ENCODE measurements around the gene USP1. TPM values are rescaled to one million over a fixed set of nuclear protein-coding genes. Genes with fewer than 3 reads are reported as not detected.

Gene USP1
- total RNA-seq, 2 donors from 2014 or later = 19.8 to 27.9 TPM

GRCh38 chr1:62494137-62494536 is 57.3 kb downstream of the USP1 start:
- Histone ChIP-seq H3K27ac (no peak overlapping the region), H3K9me3 (no peaks in the 10 kb centered on the region), H3K4me3 (no peak overlapping the region), H3K27me3 (replicated peaks; ENCODE audit: insufficient read depth) (no peaks in the 10 kb centered on the region), H3K4me1 (ENCODE audit: control insufficient read depth in 1 of 2, low read depth in 2 of 2) (no peaks in the 10 kb centered on the region), H3K36me3 (peaks cover 16% of the 10 kb centered on the region)
- ATAC-seq (ENCODE audit: insufficient number of reproducible peaks, low FRiP score, low read depth) (no peak), DNase-seq (ENCODE audit: low spot score) (no peak)
- no peak for TF ChIP-seq CTCF (IDR thresholded peaks at IDR 0.05)

GRCh38 chr1:62500210-62500609 is 63.4 kb downstream of the USP1 start:
- no peaks in the 10 kb centered on the region for H3K4me1 ChIP-seq (ENCODE audit: control insufficient read depth in 1 of 2, low read depth in 2 of 2)
- H3K4me3 ChIP-seq = no peak overlapping the region
- no peaks in the 10 kb centered on the region for H3K36me3 ChIP-seq
- no peaks in the 10 kb centered on the region for H3K27me3 ChIP-seq (replicated peaks; ENCODE audit: insufficient read depth)
- no peak for TF ChIP-seq CTCF (IDR thresholded peaks at IDR 0.05)
- ATAC-seq (ENCODE audit: insufficient number of reproducible peaks, low FRiP score, low read depth) (no peak), DNase-seq (ENCODE audit: low spot score) (no peak)
- no peaks in the 10 kb centered on the region for H3K9me3 ChIP-seq
- no peak overlapping the region for H3K27ac ChIP-seq

Other genes with a start within 250 kb of the USP1 start
- gene L1TD1, start 242.2 kb upstream of the USP1 start, total RNA-seq = under 1 TPM in 1 of 2 donors, not detected in 1; 0.63 TPM
- gene KANK4, start 117.6 kb upstream of the USP1 start, total RNA-seq = under 1 TPM in 1 of 2 donors, not detected in 1; 0.28 TPM
- gene ANGPTL3, start 160.5 kb downstream of the USP1 start, total RNA-seq = not detected